GM23338 (cell line): Measurements from ENCODE around the gene FAM13C. TPM values are rescaled to one million over a fixed set of nuclear protein-coding genes. Genes with fewer than 3 reads are reported as not detected.

Source experiments
- ATAC-seq: fragments of 200-7000 bp; cut with Tn5 transposase; 3 replicates; pipeline ENCODE4 v1.9.1; 2020
- DNase-seq: peaks from one replicate; pipeline ENCODE4 v3.0.0-alpha.2; 2015; ENCODE audit warnings: low spot score
- H2AFZ ChIP-seq: fragments of 200-600 bp; sonication (generic); 2 replicates; pipeline ENCODE4 v1.8.0; 2016; ENCODE audit warnings: antibody characterized with exemption, mild to moderate bottlenecking, moderate library complexity
- H3F3A ChIP-seq: fragments of 200-600 bp; sonication (generic); replicated peaks from 2 replicates; pipeline ENCODE4 v1.8.0; 2017; ENCODE audit warnings: antibody characterized with exemption, mixed run types, low read depth
- H3K27ac ChIP-seq: fragments of 200-600 bp; sonication (generic); 2 replicates; pipeline ENCODE4 v1.6.1; 2016; ENCODE audit warnings: low read depth
- H3K27me3 ChIP-seq: fragments of 200-600 bp; sonication (generic); 2 replicates; pipeline ENCODE4 v1.8.0; 2016; ENCODE audit warnings: mild to moderate bottlenecking, mixed run types, moderate library complexity; ENCODE audit not compliant: insufficient read depth
- H3K36me3 ChIP-seq: fragments of 200-600 bp; sonication (generic); 2 replicates; pipeline ENCODE4 v1.8.0; 2016; ENCODE audit warnings: mild to moderate bottlenecking; ENCODE audit not compliant: insufficient read depth
- H3K4me1 ChIP-seq: fragments of 200-600 bp; sonication (generic); 2 replicates; pipeline ENCODE4 v1.8.0; 2016; ENCODE audit warnings: mild to moderate bottlenecking, moderate library complexity; ENCODE audit not compliant: insufficient read depth
- H3K4me2 ChIP-seq: fragments of 200-600 bp; sonication (generic); 2 replicates; pipeline ENCODE4 v1.7.1; 2017; ENCODE audit warnings: mixed run types
- H3K4me3 ChIP-seq: fragments of 200-600 bp; sonication (generic); 2 replicates; pipeline ENCODE4 v1.6.1; 2016; ENCODE audit warnings: mixed run types
- H3K79me2 ChIP-seq: fragments of 200-600 bp; sonication (generic); replicated peaks from 2 replicates; pipeline ENCODE4 v1.8.0; 2017; ENCODE audit warnings: mild to moderate bottlenecking; ENCODE audit not compliant: insufficient read depth
- H3K9me2 ChIP-seq: fragments of 200-600 bp; sonication (generic); 2 replicates; pipeline ENCODE4 v1.8.0; 2017; ENCODE audit not compliant: insufficient read depth
- H4K20me1 ChIP-seq: fragments of 200-600 bp; sonication (generic); replicated peaks from 2 replicates; pipeline ENCODE4 v1.8.0; 2017; ENCODE audit warnings: mild to moderate bottlenecking; ENCODE audit not compliant: insufficient read depth
- H3K27ac Mint-ChIP-seq: 2 replicates; pipeline ENCODE4 v1.8.0; 2020; ENCODE audit warnings: inconsistent platforms, mild to moderate bottlenecking, moderate library complexity, mixed read lengths
- H3K27me3 Mint-ChIP-seq: 3 replicates; pipeline ENCODE4 v1.8.0; 2022; ENCODE audit warnings: low read depth, mild to moderate bottlenecking, moderate library complexity, mixed read lengths, inconsistent platforms; ENCODE audit not compliant: insufficient read depth, poor library complexity
- H3K36me3 Mint-ChIP-seq: 3 replicates; pipeline ENCODE4 v1.8.0; 2021; ENCODE audit warnings: low read depth, mild to moderate bottlenecking, inconsistent platforms, moderate library complexity, mixed read lengths
- H3K4me1 Mint-ChIP-seq: 3 replicates; pipeline ENCODE4 v1.8.0; 2020; ENCODE audit warnings: mild to moderate bottlenecking, inconsistent platforms, mixed read lengths
- H3K4me3 Mint-ChIP-seq: 3 replicates; pipeline ENCODE4 v1.8.0; 2021; ENCODE audit warnings: moderate library complexity, mild to moderate bottlenecking, inconsistent platforms, mixed read lengths
- H3K9me3 Mint-ChIP-seq: 3 replicates; pipeline ENCODE4 v1.8.0; 2020; ENCODE audit warnings: moderate library complexity, mild to moderate bottlenecking, inconsistent platforms, mixed read lengths
- CREB1 ChIP-seq: fragments of 250-450 bp; sonication (Bioruptor Pico); IDR thresholded peaks from 2 replicates; pipeline ENCODE4 v1.5.0; 2020; ENCODE audit warnings: low read depth, mild to moderate bottlenecking, moderate library complexity
- CTCF ChIP-seq, 2 experiments: fragments of 200-600 bp in 1 of 2; sonication (generic) in 1 of 2; conservative IDR thresholded peaks; 2 replicates each; pipeline versions ENCODE4 v1.5.1 to v1.6.1; 2016 to 2017; ENCODE audit warnings: antibody characterized with exemption in 2 of 2, low read depth in 2 of 2, mild to moderate bottlenecking in 2 of 2, moderate library complexity in 1 of 2
- ETS1 ChIP-seq: IDR thresholded peaks from 2 replicates; pipeline ENCODE4 v1.6.1; 2016; ENCODE audit warnings: antibody characterized with exemption
- EZH2 ChIP-seq: fragments of 200-600 bp; sonication (generic); IDR thresholded peaks from one replicate; pipeline ENCODE4 v1.8.0; 2017; ENCODE audit warnings: antibody characterized with exemption, mild to moderate bottlenecking, low read depth; ENCODE audit not compliant: unreplicated experiment
- EZH2phosphoT487 ChIP-seq: fragments of 200-600 bp; sonication (generic); IDR thresholded peaks from one replicate; pipeline ENCODE4 v1.8.1; 2018; ENCODE audit warnings: antibody characterized with exemption; ENCODE audit not compliant: unreplicated experiment
- JUNB ChIP-seq: IDR thresholded peaks from one replicate; pipeline ENCODE4 v1.6.1; 2016; ENCODE audit warnings: antibody characterized with exemption; ENCODE audit not compliant: unreplicated experiment
- NANOG ChIP-seq: IDR thresholded peaks from 2 replicates; pipeline ENCODE4 v1.6.1; 2016; ENCODE audit warnings: antibody characterized with exemption, borderline replicate concordance
- POLR2AphosphoS5 ChIP-seq: IDR thresholded peaks from 2 replicates; pipeline ENCODE4 v1.6.1; 2016; ENCODE audit warnings: antibody characterized with exemption, low read depth
- REST ChIP-seq: IDR thresholded peaks from one replicate; pipeline ENCODE4 v1.6.1; 2018; ENCODE audit warnings: antibody characterized with exemption; ENCODE audit not compliant: unreplicated experiment
- STAT1 ChIP-seq: IDR thresholded peaks from one replicate; pipeline ENCODE4 v1.6.1; 2016; ENCODE audit warnings: antibody characterized with exemption; ENCODE audit not compliant: unreplicated experiment
- ZNF114 ChIP-seq: fragments of 250-450 bp; sonication (Bioruptor Pico); IDR thresholded peaks from 2 replicates; pipeline ENCODE4 v1.5.0; 2020; ENCODE audit warnings: mild to moderate bottlenecking, moderate library complexity
- ZNF331 ChIP-seq: fragments of 250-450 bp; sonication (Bioruptor Pico); IDR thresholded peaks from 2 replicates; pipeline ENCODE4 v1.5.0; 2020; ENCODE audit warnings: low read depth, mild to moderate bottlenecking, moderate library complexity
- polyA plus RNA-seq: library from polyadenylated mRNA; unstranded; fragments of >200 nt; fragmentation: Nextera tagmentation; extraction: Ambion mirVana; gene quantifications from 2 replicates; pipeline ENCODE4 v1.2.1, GENCODE V29; 2016
- total RNA-seq: library from RNA; depleted of rRNA; stranded (reverse); fragments of >200 nt; shearing (Covaris generic); gene quantifications from 2 replicates; pipeline ENCODE4 v1.2.3, GENCODE V29; 2014

Gene FAM13C
- total and polyA plus RNA-seq, 2 experiments from 2014 or later: 0.94 to 2.1 TPM

GRCh38 chr10:59325116-59325515 is 37.2 kb downstream of the FAM13C start:
- Histone ChIP-seq H3F3A (no peaks in the 10 kb centered on the region), H2AFZ (no peak overlapping the region), H3K27ac (no peak overlapping the region), H3K4me3 (no peak overlapping the region), H3K27me3 (no peaks in the 10 kb centered on the region), H4K20me1 (no peaks in the 10 kb centered on the region), H3K9me2 (no peaks in the 10 kb centered on the region), H3K4me2 (no peak overlapping the region), H3K4me1 (0 out of 2 replicates have a peak, but pooled peaks cover 3% of the 10 kb centered on the region), H3K79me2 (no peaks in the 10 kb centered on the region), H3K36me3 (no peaks in the 10 kb centered on the region)
- H3K27me3 Mint-ChIP-seq: peaks cover 3% of the 10 kb centered on the region
- TF ChIP-seq REST (no peak), STAT1 (no peak)
- H3K36me3 Mint-ChIP-seq: no peaks in the 10 kb centered on the region
- no peaks in the 10 kb centered on the region for H3K9me3 Mint-ChIP-seq
- no peak for DNase-seq
- no peak for ATAC-seq
- no peaks in the 10 kb centered on the region for H3K4me1 Mint-ChIP-seq
- no peak overlapping the region for H3K27ac Mint-ChIP-seq
- H3K4me3 Mint-ChIP-seq: no peak overlapping the region

- H3K27me3 ChIP-seq: no peaks in the 10 kb centered on the region
- no peak overlapping the region for H3K27ac ChIP-seq
- peaks cover 3% of the 10 kb centered on the region for H3K27me3 Mint-ChIP-seq
- H3K4me1 ChIP-seq: no peaks in the 10 kb centered on the region; the same call in 1 of the 2 replicates
- H3K36me3 ChIP-seq: no peaks in the 10 kb centered on the region
- H3K27ac Mint-ChIP-seq: no peak overlapping the region
- ATAC-seq: no peak
- H3K4me1 Mint-ChIP-seq: no peaks in the 10 kb centered on the region
- no peaks in the 10 kb centered on the region for H3K9me3 Mint-ChIP-seq
- DNase-seq: no peak
- H3K4me2 ChIP-seq: no peak overlapping the region
- H3K4me3 ChIP-seq: no peak overlapping the region
- no peaks in the 10 kb centered on the region for H4K20me1 ChIP-seq
- no peak overlapping the region for H2AFZ ChIP-seq
- H3K9me2 ChIP-seq: no peaks in the 10 kb centered on the region
- no peak overlapping the region for H3K4me3 Mint-ChIP-seq
- no peaks in the 10 kb centered on the region for H3K79me2 ChIP-seq
- no peaks in the 10 kb centered on the region for H3K36me3 Mint-ChIP-seq
- no peaks in the 10 kb centered on the region for H3F3A ChIP-seq
- TF ChIP-seq JUNB (no peak), EZH2phosphoT487 (no peak), ZNF114 (CRISPR knock-in tag) (no peak), STAT1 (no peak), EZH2 (no peak), CREB1 (no peak), NANOG (no peak), ETS1 (no peak), CTCF (conservative IDR thresholded peaks at IDR 0.05; ENCODE audit: low read depth in 2 of 2) (no peak), ZNF331 (CRISPR knock-in tag) (no peak), POLR2AphosphoS5 (no peak), REST (no peak)
Observed at GRCh38 chr10:59324597-59324996, 37.8 kb downstream of the FAM13C start.
